Measurements from ENCODE around the gene FBXO17.

DNA sequence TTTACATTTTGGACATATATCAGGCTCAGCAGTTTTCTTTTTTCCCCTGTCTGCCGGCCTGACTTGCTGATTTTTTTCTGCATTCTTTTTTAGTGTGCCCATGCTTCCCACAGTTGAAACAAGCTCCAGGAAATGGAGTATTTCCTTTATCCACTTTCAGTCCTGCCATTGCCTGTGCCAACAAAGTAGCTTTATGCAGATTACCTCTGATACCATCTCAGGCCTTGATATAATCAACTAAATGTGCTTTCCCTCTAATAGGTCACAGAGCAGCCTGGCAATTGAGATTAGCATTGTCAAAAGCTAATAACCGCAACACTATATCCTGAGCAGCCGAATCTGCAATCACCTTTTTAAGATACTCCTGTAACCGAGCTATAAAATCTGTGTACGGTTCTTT lies 35.6 kb downstream of the FBXO17 start:
- TF ChIP-seq CTCF (IDR thresholded peaks at IDR 0.05; ENCODE audit: poor library complexity, severe bottlenecking): no peak
- TF ChIP-seq POLR2AphosphoS5 (IDR thresholded peaks at IDR 0.05): no peak
- TF ChIP-seq EP300 (conservative IDR thresholded peaks at IDR 0.05; ENCODE audit: poor library complexity, severe bottlenecking): no peak

Measured in neural cell (in vitro differentiated cells).